H1 (cell line): ENCODE data around the gene PDE8B. TPM values are rescaled to one million over a fixed set of nuclear protein-coding genes. Genes with fewer than 3 reads are reported as not detected.

Source experiments
- CTCF ChIA-PET: fragments of 300-600 bp; sonication (Branson Sonifier 250); formaldehyde crosslinking; loops from one replicate; lab custom pipeline; 2021; ENCODE audit not compliant: partially characterized antibody; lab: Charles Lee
- POLR2A ChIA-PET: fragments of 300-600 bp; sonication (Branson Sonifier 250); formaldehyde crosslinking; loops from one replicate; lab custom pipeline; 2021; ENCODE audit warnings: inconsistent platforms; ENCODE audit not compliant: partially characterized antibody; lab: Charles Lee
- DNase-seq, 2 experiments: peaks; one replicate each; pipeline versions ENCODE4 v3.0.0 to v3.0.0-alpha.2; 2010 to 2022; ENCODE audit warnings: low spot score in 2 of 2, low read depth in 1 of 2, mixed read lengths in 1 of 2
- FAIRE-seq: peaks from 2 replicates; lab custom pipeline; 2011; peaks lifted over from hg19 to GRCh38; lab: Jason Lieb, UNC
- H2AFZ ChIP-seq: 2 replicates; pipeline ENCODE4 v1.8.1; 2012; ENCODE audit warnings: low read length, inconsistent platforms
- H2AK5ac ChIP-seq: 2 replicates; pipeline ENCODE4 v1.6.1; 2013; ENCODE audit warnings: low read depth, low read length
- H2BK120ac ChIP-seq: replicated peaks from 2 replicates; pipeline ENCODE3; 2013; ENCODE audit warnings: low read depth, low read length, inconsistent platforms
- H2BK12ac ChIP-seq: 2 replicates; pipeline ENCODE4 v1.6.1; 2013; ENCODE audit warnings: low read depth, low read length
- H2BK15ac ChIP-seq: 2 replicates; pipeline ENCODE4 v1.6.1; 2013; ENCODE audit warnings: low read length
- H2BK20ac ChIP-seq: 2 replicates; pipeline ENCODE4 v1.6.1; 2013; ENCODE audit warnings: low read length
- H2BK5ac ChIP-seq: 2 replicates; pipeline ENCODE4 v1.6.1; 2013; ENCODE audit warnings: low read depth, low read length
- H3K14ac ChIP-seq: 2 replicates; pipeline ENCODE4 v1.6.1; 2013; ENCODE audit warnings: inconsistent platforms; ENCODE audit not compliant: insufficient read length
- H3K18ac ChIP-seq: 2 replicates; pipeline ENCODE4 v1.6.1; 2013; ENCODE audit warnings: low read length; ENCODE audit errors: extremely low read depth
- H3K23ac ChIP-seq: 2 replicates; pipeline ENCODE4 v1.6.1; 2013; ENCODE audit warnings: inconsistent platforms; ENCODE audit not compliant: insufficient read length
- H3K23me2 ChIP-seq: 2 replicates; pipeline ENCODE4 v1.6.1; 2013; ENCODE audit warnings: low read depth, low read length
- H3K27ac ChIP-seq: 2 replicates; pipeline ENCODE4 v1.6.1; 2011; ENCODE audit warnings: low read depth, low read length, inconsistent platforms
- H3K27me3 ChIP-seq, 4 experiments: replicated peaks in 1 of 4; 1 replicate in 1 of 4; 2 replicates in 3 of 4; pipeline versions ENCODE4 v1.6.1 to v1.8.1; 2011 to 2013; ENCODE audit warnings: low read length in 3 of 4, mild to moderate bottlenecking in 3 of 4, inconsistent platforms in 2 of 4, mixed read lengths in 2 of 4, moderate library complexity in 1 of 4; ENCODE audit not compliant: control insufficient read depth in 3 of 4, insufficient read depth in 3 of 4; ENCODE audit errors: extremely low read depth in 1 of 4
- H3K36me3 ChIP-seq, 4 experiments: 2 replicates each; pipeline versions ENCODE4 v1.6.1 to v1.8.1; 2011 to 2013; ENCODE audit warnings: mild to moderate bottlenecking in 4 of 4, low read length in 3 of 4, moderate library complexity in 2 of 4, control low read depth in 1 of 4, inconsistent platforms in 1 of 4; ENCODE audit not compliant: insufficient read depth in 4 of 4, control insufficient read depth in 2 of 4
- H3K4ac ChIP-seq: replicated peaks from 2 replicates; pipeline ENCODE3; 2013; ENCODE audit warnings: low read length, low read depth, mixed read lengths, inconsistent platforms; ENCODE audit not compliant: insufficient read length
- H3K4me1 ChIP-seq, 4 experiments: replicated peaks in 1 of 4; 1 replicate in 1 of 4; 2 replicates in 3 of 4; pipeline versions ENCODE4 v1.6.1 to v1.8.1; 2011 to 2013; ENCODE audit warnings: low read length in 3 of 4, inconsistent platforms in 2 of 4, mixed read lengths in 1 of 4; ENCODE audit not compliant: insufficient read depth in 4 of 4, control insufficient read depth in 3 of 4
- H3K4me2 ChIP-seq, 2 experiments: 2 replicates each; pipeline versions ENCODE4 v1.6.1 to v1.8.1; 2011 to 2013; ENCODE audit warnings: low read depth in 2 of 2, low read length in 2 of 2, control low read depth in 1 of 2, inconsistent platforms in 1 of 2, mild to moderate bottlenecking in 1 of 2; ENCODE audit not compliant: insufficient read depth in 1 of 2
- H3K4me3 ChIP-seq, 4 experiments: fragments of 200-600, 300-600 bp in 1 of 4; sonication (generic), shearing (Covaris generic), sonication (Bioruptor Twin) in 1 of 4; 2 replicates each; pipeline versions ENCODE4 v1.5.1 to v1.8.1; 2011 to 2016; ENCODE audit warnings: low read length in 4 of 4, low read depth in 3 of 4, control low read depth in 2 of 4, inconsistent platforms in 2 of 4, mild to moderate bottlenecking in 2 of 4, mixed read lengths in 1 of 4, moderate library complexity in 1 of 4; ENCODE audit not compliant: insufficient read depth in 2 of 4; ENCODE audit errors: extremely low read depth in 1 of 4
- H3K56ac ChIP-seq: replicated peaks from 2 replicates; pipeline ENCODE3; 2013; ENCODE audit warnings: low read depth, mild to moderate bottlenecking, mixed read lengths, low read length, inconsistent platforms; ENCODE audit not compliant: insufficient read length
- H3K79me1 ChIP-seq: 2 replicates; pipeline ENCODE4 v1.6.1; 2013; ENCODE audit warnings: low read depth, low read length, control low read depth
- H3K79me2 ChIP-seq, 2 experiments: 2 replicates each; pipeline versions ENCODE4 v1.6.1 to v1.8.1; 2012 to 2013; ENCODE audit warnings: low read length in 2 of 2, mild to moderate bottlenecking in 2 of 2, inconsistent platforms in 1 of 2; ENCODE audit not compliant: insufficient read depth in 2 of 2, control insufficient read depth in 1 of 2
- H3K9ac ChIP-seq, 4 experiments: replicated peaks in 1 of 4; 1 replicate in 1 of 4; 2 replicates in 3 of 4; pipeline versions ENCODE4 v1.6.1 to v1.8.1; 2011 to 2013; ENCODE audit warnings: low read depth in 3 of 4, low read length in 3 of 4, control low read depth in 2 of 4, mild to moderate bottlenecking in 2 of 4, moderate library complexity in 2 of 4, inconsistent platforms in 1 of 4; ENCODE audit errors: extremely low read depth in 1 of 4
- H3K9me3 ChIP-seq, 2 experiments: 2 replicates each; pipeline versions ENCODE4 v1.6.1 to v1.8.1; 2012 to 2013; ENCODE audit warnings: mild to moderate bottlenecking in 2 of 2, moderate library complexity in 2 of 2, control low read depth in 1 of 2, inconsistent platforms in 1 of 2, low read depth in 1 of 2, low read length in 1 of 2, mixed read lengths in 1 of 2; ENCODE audit not compliant: insufficient read depth in 2 of 2
- H4K20me1 ChIP-seq, 2 experiments: replicated peaks in 1 of 2; 2 replicates each; pipeline versions ENCODE3 to v1.8.1; 2011 to 2013; ENCODE audit warnings: inconsistent platforms in 2 of 2, low read length in 2 of 2, mild to moderate bottlenecking in 1 of 2; ENCODE audit not compliant: insufficient read depth in 2 of 2, control insufficient read depth in 1 of 2
- H4K5ac ChIP-seq: 2 replicates; pipeline ENCODE4 v1.6.1; 2013; ENCODE audit warnings: low read length, low read depth, mixed read lengths, inconsistent platforms; ENCODE audit not compliant: insufficient read length
- H4K8ac ChIP-seq: 2 replicates; pipeline ENCODE4 v1.8.0; 2013; ENCODE audit warnings: mild to moderate bottlenecking, moderate library complexity, low read length, inconsistent platforms; ENCODE audit not compliant: insufficient read depth; ENCODE audit errors: extremely low read depth
- H4K91ac ChIP-seq: replicated peaks from 2 replicates; pipeline ENCODE3; 2013; ENCODE audit warnings: low read length, mixed read lengths, inconsistent platforms; ENCODE audit not compliant: insufficient read length
- WGBS, 2 experiments: shearing (Covaris generic) in 1 of 2; methylation state at CpG; one replicate each; pipeline versions ENCODE4 v1.1.6 to v1.1.7; 2013 to 2015; ENCODE audit warnings: low lambda C conversion rate in 2 of 2, mixed read lengths in 2 of 2, inconsistent platforms in 1 of 2, low coverage in 1 of 2, missing lambda C conversion rate in 1 of 2; ENCODE audit not compliant: insufficient replicate concordance in 2 of 2, insufficient coverage in 1 of 2, insufficient read length in 1 of 2; ENCODE audit errors: extremely low coverage in 1 of 2, missing lambda C conversion rate in 1 of 2; 5-methylcytosine and 5-hydroxymethylcytosine counted together
- polyA plus RNA-seq, 7 experiments: library from polyadenylated mRNA; depleted of rRNA in 3 of 7; stranded (reverse) in 5 of 7; unstranded in 2 of 7; fragments of >200 nt in 5 of 7; fragments of 200-250 nt in 2 of 7; gene quantifications; 1 replicate in 5 of 7; 2 replicates in 1 of 7; 4 replicates in 1 of 7; pipeline versions ENCODE4 v1.2.1 to v1.2.3, GENCODE V29; 2011 to 2013; ENCODE audit warnings: missing spikeins in 2 of 7, mixed read lengths in 2 of 7
- total RNA-seq: library from RNA; stranded (reverse); fragmentation: NEBNext Ultra II Directional; extraction: Animal tissue kit (Norgen Biotek cat#: 25700); gene quantifications from 2 replicates; pipeline ENCODE4 v1.2.1, GENCODE V29; 2021

The PDE8B gene
- total and polyA plus RNA-seq, 2 of the 8 experiments (the other 6 are each of a cell fraction or from before 2014, with no cell fraction given) = 0.32 to 1.1 TPM

GRCh38 chr5:77301447-77301883 is 91.0 kb downstream of the PDE8B start:
- Histone ChIP-seq H3K4me3 (no peak overlapping the region), H2AK5ac (no peak overlapping the region), H2BK15ac (no peak overlapping the region), H3K4me1 (no peaks in the 10 kb centered on the region), H3K79me1 (no peaks in the 10 kb centered on the region), H3K79me2 (no peaks in the 10 kb centered on the region), H4K8ac (no peak overlapping the region), H3K4me2 (no peak overlapping the region), H4K91ac (no peak overlapping the region), H3K18ac (no peak overlapping the region), H3K4ac (no peak overlapping the region), H3K27ac (no peak overlapping the region), H3K27me3 (no peaks in the 10 kb centered on the region; a peak in 1 of 7 replicates), H4K20me1 (no peaks in the 10 kb centered on the region), H2BK5ac (no peak overlapping the region), H2BK20ac (no peak overlapping the region), H3K14ac (no peak overlapping the region), H3K9ac (no peak overlapping the region), H3K9me3 (no peaks in the 10 kb centered on the region), H3K36me3 (no peaks in the 10 kb centered on the region), H2BK120ac (no peak overlapping the region), H2BK12ac (no peak overlapping the region), H4K5ac (no peak overlapping the region), H3K23me2 (no peaks in the 10 kb centered on the region), H3K23ac (no peak overlapping the region), H3K56ac (no peak overlapping the region), H2AFZ (no peak overlapping the region)
- ChIA-PET CTCF (interaction anchor here (0.6 to 1.8 kb wide), 4 partner anchors 13 to 90 kb away, joined by 3 to 5 read pairs (median 3); no protein-coding TSS in a partner anchor), POLR2A (no interaction called here)
- 86% methylated on average over 4 of the region's 4 CpGs; no CpG with 5 or more reads in 1 of the 2 experiments for WGBS, 2 experiments
- FAIRE-seq = no peak
- no peak for DNase-seq
